Loucy (cell line): Measurements from ENCODE around the gene TIAM2.
A peak's percentile ranks its signal among the peaks of the same experiment; 100 is the strongest.

ENCODE experiments used
- CTCF ChIP-seq: fragments of 200-600 bp; sonication (generic); conservative IDR thresholded peaks from 2 replicates; pipeline ENCODE4 v1.5.1; 2014; ENCODE audit warnings: mild to moderate bottlenecking, antibody characterized with exemption, low read length
- EZH2phosphoT487 ChIP-seq: fragments of 200-600 bp; IDR thresholded peaks from 2 replicates; pipeline ENCODE4 v1.6.1; 2018; ENCODE audit warnings: antibody characterized with exemption, mild to moderate bottlenecking, moderate library complexity, borderline replicate concordance

DNA sequence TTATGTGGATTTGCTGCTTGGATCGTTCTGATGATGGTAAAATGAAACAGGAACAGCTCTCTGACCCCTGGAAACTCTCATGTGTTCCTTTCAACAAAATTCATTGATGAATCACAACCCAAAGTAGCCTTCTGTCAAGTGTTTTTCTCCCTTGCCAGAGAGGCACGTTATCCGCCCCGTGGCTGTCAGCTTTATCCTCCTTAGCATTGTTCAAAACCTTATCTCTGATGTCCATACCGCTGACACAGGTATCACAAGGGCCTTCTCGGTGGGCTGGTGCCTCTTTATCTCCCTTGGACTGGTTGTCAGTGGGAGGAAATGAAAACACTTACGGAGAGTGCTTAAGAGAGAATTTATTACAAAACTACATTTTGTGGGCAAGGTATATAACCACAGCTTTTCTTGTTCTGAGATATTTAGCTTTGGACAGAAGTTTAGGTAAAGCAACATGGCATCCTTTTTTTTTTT is 84.9 kb downstream of the TIAM2 start:
- no peak for TF ChIP-seq CTCF
- peak; percentile 87 for TF ChIP-seq EZH2phosphoT487
